Stimulated activated naive CD8-positive, alpha-beta T cell treated with anti-CD3 and anti-CD28 coated beads, Interleukin-15, Interleukin-2, amounts not matched to agents 100 U/mL and 50 U/mL, for 24 hours (primary cell): ENCODE measurements around the gene TEKTIP1.
"Not testable (repeated sequence)": the region's sequence is repeated elsewhere in the genome, so short reads cannot be mapped to it uniquely, and the experiment has no call there.

Experiments
- ATAC-seq: fragments of 150-1000 bp; cut with Tn5 transposase; one replicate; pipeline ENCODE4 v1.10.0; 2021
- DNase-seq: peaks from one replicate; pipeline ENCODE4 v3.0.0; 2021

Gene TEKTIP1

DNA sequence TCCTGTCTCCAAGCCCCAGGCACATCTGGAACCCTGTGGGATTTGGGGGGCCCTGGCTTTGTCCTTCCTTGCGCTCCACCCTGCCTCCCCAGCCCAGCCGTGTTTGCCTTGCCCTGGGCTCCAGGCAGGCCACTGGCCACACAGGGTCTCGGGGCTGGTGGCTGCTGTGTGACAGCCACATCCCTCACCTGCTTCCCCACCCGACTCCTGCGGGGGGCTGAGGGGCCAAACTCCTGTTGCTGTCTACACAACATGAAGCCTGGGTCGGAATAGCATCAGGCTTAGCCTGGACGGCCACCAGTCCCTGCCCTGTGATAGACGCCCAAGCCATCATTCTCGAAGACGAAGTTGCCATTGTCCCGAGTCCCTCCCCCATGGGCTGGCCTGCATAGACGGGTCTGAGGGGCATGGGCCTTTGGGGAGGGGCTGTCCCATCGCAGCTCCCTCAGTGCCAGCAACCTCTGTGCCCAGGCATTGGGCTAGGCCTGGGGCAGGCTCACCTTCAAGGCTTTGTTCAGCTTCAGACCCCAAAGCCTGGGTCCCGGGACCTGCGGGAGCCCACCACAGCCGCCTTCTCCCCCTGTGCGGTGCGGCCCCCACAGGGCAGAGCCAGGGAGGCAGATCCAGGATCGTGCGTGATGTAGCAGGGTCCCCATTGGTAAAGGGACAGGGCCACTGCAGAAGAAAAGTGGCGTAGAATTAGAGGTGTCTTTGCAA, 15.5 kb upstream of the TEKTIP1 start:
- ATAC-seq (no peak), DNase-seq (no peak)

DNA sequence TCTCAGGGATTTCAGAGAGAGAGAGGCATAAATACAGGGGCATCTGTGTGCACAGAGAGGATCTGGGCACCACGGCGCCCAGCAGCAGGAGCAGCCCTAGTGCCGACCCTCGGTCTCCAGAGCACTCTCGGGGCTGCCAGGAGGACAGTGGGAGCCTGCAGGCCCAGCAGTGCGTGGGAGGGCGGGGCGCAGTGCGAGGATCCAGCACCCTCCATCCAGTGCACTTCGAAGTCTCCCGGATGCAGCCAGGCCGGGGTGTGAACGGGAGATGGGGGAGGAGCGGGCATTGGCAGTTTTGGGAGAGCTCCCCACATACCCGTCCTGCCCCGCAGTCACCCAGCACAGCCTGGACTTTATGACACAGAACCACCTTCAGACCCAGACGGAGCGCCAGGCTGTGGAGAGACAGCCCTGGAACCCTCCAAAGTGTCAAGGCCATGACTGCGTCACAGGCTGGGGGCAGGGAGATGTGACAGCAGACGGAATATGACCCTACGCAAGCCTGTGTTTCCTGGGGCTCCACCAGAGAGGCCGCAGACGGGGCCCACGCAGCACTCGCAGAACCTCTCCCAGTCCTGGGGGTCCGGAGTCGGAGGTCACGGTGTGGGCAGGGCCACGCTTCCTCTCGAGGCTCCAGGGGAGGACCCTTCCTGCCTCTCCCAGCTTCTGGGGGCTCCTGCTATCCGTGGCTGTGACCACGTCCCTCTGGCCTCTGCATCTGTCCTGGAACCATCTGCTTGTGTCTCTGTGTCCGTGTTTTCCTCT, 14.7 kb upstream of the TEKTIP1 start:
- ATAC-seq = no peak
- no peak for DNase-seq

DNA sequence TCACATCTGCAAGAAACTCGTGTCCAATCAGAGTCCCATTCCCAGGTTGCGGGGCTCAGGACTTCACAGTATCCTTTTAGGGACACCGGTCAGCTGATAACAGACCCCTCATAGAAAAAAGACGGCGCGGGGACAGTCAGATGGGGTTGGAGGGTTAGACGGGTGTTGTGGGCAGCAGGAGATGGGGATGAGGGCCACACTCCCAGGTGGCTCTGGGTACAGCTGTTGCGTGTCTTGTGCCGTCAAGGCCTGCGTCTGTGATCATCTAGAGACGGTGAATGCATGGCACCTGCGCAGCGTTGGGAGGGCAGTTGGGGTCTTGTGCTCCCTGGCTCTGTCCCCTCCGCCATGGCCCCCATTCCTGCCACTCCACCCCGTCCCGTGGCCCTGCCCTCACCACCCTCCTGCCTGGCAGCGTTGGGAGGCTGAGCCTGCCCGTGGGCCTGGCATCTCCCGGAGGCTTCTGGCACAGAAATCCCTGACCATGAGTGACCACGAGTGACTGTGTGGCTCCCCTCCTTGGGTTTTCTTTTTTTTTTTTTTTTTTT, 14.0 kb upstream of the TEKTIP1 start:
- ATAC-seq (no peak), DNase-seq (no peak)

DNA sequence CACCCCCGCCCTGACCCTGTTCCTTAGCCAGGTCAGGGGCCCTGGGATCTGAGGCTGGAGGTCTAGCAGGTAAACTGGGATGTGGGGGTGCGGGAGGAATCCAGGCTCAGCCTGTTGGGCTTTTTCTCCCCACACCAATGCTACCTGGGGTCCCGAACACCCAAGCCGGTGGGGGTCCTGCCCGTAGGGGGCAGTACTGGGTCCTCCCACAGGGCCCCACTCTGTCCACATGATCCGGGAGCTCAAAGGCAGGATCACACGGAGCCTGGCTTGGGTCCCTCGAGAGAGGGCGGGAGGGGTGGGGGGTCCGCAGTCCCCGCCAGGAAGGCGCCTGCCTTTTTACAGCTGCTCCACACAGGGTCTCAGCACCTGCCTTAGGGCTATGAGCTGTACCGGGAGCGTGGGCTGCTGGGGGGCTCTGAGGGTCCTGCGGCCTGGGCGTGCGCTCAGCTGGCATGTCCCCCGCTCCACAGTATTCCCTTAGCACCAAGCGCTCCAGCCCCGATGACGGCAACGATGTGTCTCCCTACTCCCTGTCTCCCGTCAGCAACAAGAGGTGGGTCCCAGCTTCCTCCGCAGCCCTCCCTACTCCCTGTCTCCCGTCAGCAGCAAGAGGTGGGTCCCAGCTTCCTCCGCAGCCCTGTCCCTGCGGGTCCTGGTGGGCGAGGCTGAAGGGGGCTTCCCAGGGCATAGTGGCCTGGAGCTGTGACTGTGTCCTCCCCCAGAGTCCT, 12.3 kb upstream of the TEKTIP1 start:
- no peak for DNase-seq

DNA sequence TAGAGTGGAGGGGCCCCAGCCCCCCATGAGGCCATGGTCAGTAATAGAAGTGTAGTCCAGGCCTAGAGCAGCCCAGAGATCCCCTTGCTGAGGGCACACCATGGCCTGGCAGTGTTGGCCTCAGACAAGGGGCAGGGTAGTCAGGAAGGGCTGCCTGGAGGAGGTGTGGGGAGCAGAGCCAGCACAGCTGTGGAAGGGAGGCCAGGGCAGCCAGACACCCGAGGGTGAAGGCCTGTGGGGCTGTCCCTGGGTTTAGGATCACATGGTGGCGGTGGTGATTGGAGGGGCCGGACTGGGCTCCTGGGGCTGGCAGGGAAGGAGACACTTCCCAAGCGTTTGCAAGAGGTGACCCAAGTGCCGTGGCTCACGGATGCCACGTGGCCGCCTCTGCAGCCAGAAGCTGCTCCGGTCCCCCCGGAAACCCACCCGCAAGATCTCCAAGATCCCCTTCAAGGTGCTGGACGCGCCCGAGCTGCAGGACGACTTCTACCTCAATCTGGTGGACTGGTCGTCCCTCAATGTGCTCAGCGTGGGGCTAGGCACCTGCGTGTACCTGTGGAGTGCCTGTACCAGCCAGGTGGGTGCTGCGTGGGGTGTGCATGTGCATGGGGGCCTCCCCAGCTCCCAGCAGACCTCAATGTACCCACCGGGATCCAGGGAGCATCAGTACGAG, 11.6 kb upstream of the TEKTIP1 start:
- ATAC-seq = no peak

More for the DNA sequence above, 12.3 kb upstream of the TEKTIP1 start:
- ATAC-seq = no peak

DNA sequence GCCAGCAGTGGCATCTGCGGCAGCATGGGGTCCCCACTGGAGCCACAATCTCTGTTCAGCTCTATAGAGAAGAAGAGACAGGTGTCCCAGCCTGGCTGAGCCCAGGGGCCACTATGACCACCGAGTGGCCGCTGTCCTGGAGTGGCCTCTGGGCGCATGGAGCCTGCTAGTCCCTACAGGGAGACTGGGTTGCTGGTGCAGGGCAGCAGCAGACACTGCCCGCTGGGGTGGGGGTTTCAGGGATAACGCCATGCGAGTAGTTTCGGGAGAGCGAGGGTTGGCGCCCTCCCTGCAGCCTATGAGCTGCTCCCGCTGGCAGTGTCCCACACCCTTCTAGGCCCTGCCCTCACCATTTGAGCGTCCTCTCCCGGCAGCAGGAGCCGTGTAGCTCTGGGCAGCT, 10.9 kb upstream of the TEKTIP1 start:
- no peak for DNase-seq
- ATAC-seq = no peak

More for the DNA sequence above, 11.6 kb upstream of the TEKTIP1 start:
- DNase-seq = no peak

DNA sequence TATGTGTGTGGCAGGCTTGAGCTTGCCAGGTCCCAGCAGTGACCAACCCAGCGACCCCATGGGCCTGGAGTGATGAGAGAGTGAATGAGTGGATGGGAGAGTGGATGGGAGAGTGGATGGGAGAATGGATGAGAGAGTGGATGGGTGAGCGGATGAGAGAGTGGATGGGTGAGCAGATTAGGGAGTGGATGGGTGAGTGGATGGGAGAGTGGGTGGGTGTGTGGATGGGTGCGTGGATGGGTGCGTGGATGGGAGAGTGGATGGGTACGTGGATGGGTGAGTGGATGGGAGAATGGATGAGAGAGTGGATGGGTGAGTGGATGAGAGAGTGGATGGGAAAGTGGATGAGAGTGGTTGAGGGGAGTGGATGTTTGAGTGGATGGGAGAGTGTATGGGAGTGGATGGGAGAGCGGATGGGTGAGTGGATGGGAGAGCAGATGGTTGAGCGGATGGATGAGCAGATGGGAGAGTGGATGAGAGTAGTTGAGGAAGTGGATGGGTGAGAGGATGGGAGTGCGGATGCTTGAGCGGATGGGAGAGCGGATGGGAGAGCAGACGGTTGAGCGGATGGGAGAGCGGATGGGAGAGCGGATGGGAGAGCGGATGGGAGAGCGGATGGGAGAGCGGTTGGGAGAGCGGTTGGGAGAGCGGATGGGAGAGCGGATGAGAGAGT, 10.3 kb upstream of the TEKTIP1 start:
- no peak for DNase-seq
- no peak for ATAC-seq

DNA sequence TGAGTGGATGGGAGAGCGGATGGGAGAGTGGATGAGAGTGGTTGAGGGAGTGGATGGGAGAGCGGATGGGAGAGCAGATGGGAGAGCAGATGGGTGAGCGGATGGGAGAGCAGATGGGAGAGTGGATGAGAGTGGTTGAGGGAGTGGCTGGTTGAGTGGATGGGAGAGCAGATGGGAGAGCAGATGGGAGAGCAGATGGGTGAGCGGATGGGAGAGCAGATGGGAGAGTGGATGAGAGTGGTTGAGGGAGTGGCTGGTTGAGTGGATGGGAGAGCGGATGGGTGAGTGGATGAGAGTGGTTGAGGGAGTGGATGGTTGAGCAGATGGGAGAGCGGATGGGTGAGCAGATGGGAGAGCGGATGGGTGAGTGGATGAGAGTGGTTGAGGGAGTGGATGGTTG, 9.7 kb upstream of the TEKTIP1 start:
- ATAC-seq, DNase-seq: not testable (repeated sequence)

DNA sequence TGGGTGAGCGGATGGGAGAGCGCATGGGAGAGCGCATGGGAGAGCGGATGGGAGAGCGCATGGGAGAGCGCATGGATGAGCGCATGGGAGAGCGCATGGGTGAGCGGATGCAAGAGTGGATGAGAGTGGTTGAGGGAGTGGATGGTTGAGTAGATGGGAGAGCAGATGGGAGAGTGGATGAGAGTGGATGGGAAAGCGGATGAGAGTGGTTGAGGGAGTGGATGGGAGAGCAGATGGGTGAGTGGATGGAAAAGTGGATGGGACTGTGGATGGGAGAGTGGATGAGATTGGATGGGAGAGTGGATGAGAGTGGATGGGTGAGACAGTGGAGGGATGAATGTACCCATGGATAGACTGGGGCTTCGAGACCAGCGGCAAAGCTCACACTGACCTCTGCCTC, 8.6 kb upstream of the TEKTIP1 start:
- no peak for ATAC-seq

DNA sequence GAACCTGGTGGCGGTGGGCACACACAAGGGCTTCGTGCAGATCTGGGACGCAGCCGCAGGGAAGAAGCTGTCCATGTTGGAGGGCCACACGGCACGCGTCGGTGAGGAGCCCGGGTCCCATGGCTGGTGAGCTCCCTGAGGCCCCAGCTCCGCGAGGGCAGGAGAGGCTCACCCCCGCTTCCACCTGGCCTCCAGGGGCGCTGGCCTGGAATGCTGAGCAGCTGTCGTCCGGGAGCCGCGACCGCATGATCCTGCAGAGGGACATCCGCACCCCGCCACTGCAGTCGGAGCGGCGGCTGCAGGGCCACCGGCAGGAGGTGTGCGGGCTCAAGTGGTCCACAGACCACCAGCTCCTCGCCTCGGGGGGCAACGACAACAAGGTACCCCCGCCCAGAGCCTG, 7.3 kb upstream of the TEKTIP1 start:
- ATAC-seq (no peak), DNase-seq (no peak)

More for the DNA sequence above, 8.6 kb upstream of the TEKTIP1 start:
- DNase-seq = no peak

DNA sequence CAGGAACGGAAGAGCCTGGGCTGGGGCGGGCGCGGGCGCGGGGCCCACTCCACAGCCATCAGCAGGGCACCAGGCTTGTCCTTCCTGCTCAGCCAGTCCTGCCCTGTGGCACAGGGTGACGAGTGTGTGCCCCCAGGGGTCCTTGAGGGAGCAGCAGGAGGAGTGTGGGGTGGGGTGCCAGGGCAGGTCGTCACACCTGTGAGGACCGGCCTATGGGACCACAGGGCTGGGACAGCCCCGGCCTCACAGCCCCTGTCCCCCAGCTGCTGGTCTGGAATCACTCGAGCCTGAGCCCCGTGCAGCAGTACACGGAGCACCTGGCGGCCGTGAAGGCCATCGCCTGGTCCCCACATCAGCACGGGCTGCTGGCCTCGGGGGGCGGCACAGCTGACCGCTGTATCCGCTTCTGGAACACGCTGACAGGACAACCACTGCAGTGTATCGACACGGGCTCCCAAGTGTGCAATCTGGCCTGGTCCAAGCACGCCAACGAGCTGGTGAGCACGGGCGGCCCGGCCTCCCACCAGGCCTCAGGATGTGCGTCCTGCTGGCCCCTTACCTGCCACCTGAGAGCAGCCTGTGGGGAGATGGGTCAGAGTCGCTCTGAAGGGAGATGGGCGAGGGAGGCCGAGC, 6.7 kb upstream of the TEKTIP1 start:
- no peak for ATAC-seq
- no peak for DNase-seq

DNA sequence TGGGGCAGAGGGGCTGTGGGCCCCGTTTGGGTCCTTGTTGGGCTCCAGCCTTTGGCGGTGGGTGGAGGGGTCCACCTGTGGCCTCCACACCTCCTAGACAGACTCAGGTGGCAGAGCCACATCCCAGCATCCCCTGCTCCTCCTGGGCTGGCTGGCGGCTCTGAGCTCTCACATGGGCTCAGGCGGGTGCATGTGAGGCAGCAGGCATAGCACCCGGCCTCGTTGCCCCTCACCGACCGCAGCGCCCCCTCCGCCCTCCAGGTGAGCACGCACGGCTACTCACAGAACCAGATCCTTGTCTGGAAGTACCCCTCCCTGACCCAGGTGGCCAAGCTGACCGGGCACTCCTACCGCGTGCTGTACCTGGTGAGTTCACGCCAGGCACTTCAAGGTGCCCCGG, 5.9 kb upstream of the TEKTIP1 start:
- no peak for ATAC-seq
- DNase-seq = no peak

DNA sequence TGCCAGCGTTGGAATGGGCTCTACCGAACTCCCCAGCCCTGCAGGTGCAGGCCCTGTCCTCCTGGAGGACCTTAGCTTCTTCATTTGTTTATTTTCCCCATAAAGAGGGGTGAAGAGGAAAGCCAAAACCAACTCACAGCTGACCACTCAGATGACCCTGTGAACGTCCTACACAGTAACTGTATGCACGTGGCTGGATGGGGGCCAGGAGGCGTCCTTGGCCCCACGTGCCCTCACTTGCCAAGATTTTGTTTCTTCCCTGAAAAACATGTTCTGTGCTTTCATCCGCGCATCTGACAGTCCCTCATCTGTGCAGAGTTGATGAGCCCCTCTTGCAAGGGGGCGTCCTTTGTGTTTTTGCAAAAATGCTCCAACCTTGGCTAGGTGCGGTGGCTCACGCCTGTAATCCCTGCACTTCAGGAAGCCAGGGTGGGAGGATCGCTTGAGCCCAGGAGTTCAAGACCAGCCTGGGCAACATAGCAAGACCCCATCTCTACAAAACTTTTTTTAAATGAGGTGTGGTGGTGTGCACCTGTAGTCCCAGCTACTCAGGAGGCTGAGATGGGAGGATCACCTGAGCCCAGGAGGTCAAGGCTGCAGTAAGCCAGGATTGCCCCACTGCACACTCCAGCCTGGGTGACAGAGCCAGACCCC, 5.3 kb upstream of the TEKTIP1 start:
- ATAC-seq = no peak
- no peak for DNase-seq

DNA sequence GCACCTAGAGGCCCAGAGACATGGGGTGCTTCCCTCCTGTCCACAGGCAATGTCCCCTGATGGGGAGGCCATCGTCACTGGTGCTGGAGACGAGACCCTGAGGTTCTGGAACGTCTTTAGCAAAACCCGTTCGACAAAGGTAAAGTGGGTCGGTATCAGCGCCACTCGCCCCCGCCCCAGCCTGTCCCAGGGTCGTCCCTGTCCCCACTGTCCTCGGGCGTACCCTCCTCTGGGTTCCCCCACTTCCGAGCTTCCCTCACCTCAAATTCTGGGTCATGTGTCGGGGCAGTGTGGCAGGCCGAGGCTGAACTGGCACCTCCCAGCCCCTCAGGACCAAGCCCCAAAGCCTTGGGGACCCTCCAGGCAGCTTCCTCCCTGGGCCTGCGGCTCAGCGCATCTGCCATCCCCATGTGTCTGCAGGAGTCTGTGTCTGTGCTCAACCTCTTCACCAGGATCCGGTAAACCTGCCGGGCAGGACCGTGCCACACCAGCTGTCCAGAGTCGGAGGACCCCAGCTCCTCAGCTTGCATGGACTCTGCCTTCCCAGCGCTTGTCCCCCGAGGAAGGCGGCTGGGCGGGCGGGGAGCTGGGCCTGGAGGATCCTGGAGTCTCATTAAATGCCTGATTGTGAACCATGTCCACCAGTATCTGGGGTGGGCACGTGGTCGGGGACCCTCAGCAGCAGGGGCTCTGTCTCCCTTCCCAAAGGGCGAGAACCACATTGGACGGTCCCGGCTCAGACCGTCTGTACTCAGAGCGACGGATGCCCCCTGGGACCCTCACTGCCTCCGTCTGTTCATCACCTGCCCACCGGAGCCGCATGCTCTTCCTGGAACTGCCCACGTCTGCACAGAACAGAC, 4.4 kb upstream of the TEKTIP1 start:
- ATAC-seq (no peak), DNase-seq (no peak)

DNA sequence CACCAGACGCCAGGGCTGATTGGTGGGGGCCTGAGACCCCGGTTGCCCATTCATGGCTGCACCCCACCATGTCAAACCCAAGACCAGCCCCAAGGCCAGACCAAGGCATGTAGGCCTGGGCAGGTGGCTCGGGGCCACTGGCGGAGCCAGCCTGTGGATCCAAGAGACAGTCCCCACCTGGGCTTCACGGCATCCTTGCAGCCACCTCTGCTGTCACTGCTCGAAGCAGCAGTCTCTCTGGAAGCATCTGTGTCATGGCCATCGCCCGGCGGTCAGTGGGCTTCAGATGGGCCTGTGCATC, 3.8 kb upstream of the TEKTIP1 start:
- DNase-seq = no peak
- ATAC-seq = no peak

DNA sequence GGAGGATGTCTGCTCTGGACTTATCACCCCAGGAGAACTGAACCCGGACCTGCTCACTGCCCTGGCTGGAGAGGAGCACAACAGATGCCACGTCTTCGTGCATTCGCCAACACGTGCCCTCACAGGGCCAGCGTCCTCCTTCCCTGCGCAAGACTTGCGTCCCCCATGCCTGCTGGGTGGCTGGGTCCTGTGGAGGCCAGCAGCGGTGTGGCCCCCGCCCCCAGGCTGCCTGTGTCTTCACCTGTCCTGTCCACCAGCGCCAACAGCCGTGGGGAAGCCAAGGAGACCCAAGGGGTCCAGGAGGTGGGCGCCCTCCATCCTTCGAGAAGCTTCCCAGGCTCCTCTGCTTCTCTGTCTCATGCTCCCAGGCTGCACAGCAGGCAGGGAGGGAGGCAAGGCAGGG, 3.4 kb upstream of the TEKTIP1 start:
- DNase-seq (no peak), ATAC-seq (no peak)

DNA sequence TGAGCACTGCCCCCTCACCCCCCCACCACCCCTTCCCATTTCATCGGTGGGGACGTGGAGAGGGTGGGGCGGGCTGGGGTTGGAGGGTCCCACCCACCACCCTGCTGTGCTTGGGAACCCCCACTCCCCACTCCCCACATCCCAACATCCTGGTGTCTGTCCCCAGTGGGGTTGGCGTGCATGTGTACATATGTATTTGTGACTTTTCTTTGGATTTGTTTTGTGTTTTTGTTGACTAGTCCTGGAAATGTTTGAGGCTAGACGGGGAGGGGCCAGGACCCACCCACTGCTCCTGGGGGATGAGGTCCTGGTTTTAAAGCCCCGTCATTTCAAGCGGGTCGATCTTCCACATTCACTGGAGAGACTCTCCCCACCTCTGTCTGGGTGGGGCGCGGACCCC, 3.0 kb upstream of the TEKTIP1 start:
- no peak for ATAC-seq

DNA sequence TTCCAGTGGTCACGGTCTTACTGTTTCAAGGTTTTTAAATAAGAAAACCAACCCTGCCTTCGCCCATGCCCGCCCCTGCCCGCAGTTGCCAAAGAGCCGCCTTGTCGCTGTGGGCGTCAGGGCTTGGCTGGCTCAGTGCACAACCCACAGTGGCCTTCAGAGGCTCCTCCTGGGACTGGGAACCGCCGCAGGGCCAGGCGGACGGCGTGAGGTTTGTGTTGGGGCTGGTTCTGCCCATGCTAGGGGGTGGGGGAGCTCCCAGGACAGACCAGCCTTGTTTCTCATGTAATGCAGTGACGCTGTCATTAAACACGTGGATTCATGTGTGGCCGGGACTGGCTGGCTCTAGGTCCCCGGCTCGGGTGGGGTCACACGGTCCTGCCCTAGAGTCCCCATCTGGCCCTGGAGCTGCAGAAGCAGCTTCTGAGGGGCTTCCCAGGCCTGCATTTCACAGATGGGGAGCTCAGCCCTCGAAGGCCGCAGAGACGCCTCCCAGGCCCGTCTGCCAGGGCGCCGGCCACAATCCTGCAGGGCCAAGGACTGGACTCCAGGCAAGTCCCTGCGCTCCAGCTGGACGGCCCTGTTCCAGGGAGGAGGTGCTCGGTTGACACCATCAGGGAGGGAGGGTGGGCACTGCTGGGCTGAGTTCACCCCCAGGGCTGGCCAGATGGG, 2.4 kb upstream of the TEKTIP1 start:
- DNase-seq (no peak), ATAC-seq (no peak)

More for the DNA sequence above, 3.0 kb upstream of the TEKTIP1 start:
- DNase-seq = no peak

DNA sequence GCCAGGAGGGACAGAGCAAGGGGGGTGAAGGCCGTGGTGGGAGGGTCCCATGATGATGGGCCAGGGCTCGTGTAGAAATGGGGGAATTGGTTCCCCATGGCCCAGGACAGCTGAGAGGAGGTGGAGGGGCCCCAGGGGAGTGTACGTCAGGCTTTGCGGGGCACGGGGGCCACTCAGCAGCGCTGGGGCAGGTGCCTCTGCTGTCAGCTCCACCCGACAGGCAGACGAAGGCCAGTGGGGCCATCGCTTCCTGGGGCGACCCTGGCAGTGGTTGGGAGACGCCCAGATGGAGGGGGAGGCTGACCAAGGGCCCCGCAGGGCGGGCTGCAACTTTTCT, 1.9 kb upstream of the TEKTIP1 start:
- DNase-seq (no peak), ATAC-seq (no peak)
